GM12873 (cell line): ENCODE measurements around the gene PKP4.

Experiments
- CTCF ChIP-seq: IDR thresholded peaks from 2 replicates; pipeline ENCODE4 v1.5.1; 2012; ENCODE audit warnings: low read depth, mild to moderate bottlenecking, moderate library complexity, low read length, control low read depth; ENCODE audit not compliant: insufficient read depth; ENCODE audit errors: missing control alignments

The PKP4 gene

GRCh38 chr2:158716121-158716791 lies 259.5 kb downstream of the PKP4 start:
- no peak for TF ChIP-seq CTCF

- no peak for TF ChIP-seq CTCF
Measured at GRCh38 chr2:158716921-158717320, 260.2 kb downstream of the PKP4 start.

- no peak for TF ChIP-seq CTCF
Measured at GRCh38 chr2:158717366-158718195, 260.8 kb downstream of the PKP4 start.

GRCh38 chr2:158718196-158718585 lies 261.4 kb downstream of the PKP4 start:
- no peak for TF ChIP-seq CTCF

GRCh38 chr2:158718851-158719250 lies 262.1 kb downstream of the PKP4 start:
- TF ChIP-seq CTCF, result no peak

- no peak for TF ChIP-seq CTCF
Measured at GRCh38 chr2:158719403-158719802, 262.7 kb downstream of the PKP4 start.

- no peak for TF ChIP-seq CTCF
Measured at GRCh38 chr2:158722266-158723105, 265.7 kb downstream of the PKP4 start.
